HG02938 (cell line): Measurements from ENCODE around the gene PARD6G.

ENCODE experiments used
- ATAC-seq: cut with Tn5 transposase; IDR thresholded peaks from one replicate; pipeline ENCODE4 v1.9.1; 2021; ENCODE audit warnings: mild to moderate bottlenecking, moderate library complexity; ENCODE audit not compliant: unreplicated experiment

Gene PARD6G

GRCh38 chr18:80192653-80193385 lies 54.5 kb downstream of the PARD6G start:
- ATAC-seq = no peak

- no peak for ATAC-seq
Observed at GRCh38 chr18:80191907-80192652, 55.2 kb downstream of the PARD6G start.

- ATAC-seq = no peak
Observed at GRCh38 chr18:80191264-80191663, 56.0 kb downstream of the PARD6G start.

GRCh38 chr18:80190311-80190710 lies 57.0 kb downstream of the PARD6G start:
- ATAC-seq = no peak

DNA sequence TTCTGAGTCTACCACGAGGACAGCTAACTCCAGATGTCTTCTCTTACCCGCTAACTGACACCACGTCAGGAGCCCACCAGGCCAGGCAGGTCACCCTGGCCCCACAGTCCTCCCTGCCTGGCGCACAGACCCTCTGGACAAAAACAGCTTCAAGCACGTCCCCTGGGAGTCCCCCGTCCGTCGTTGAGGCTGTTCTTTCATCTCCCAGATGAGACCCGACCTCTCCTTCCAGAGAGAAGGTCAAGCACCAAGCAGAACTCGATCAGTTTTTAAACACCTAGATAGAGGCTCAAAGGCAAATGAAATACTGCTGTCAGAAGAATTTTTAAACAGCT lies 57.8 kb downstream of the PARD6G start:
- ATAC-seq = no peak

- no peak for ATAC-seq
Observed at GRCh38 chr18:80188643-80189530, 58.4 kb downstream of the PARD6G start.

DNA sequence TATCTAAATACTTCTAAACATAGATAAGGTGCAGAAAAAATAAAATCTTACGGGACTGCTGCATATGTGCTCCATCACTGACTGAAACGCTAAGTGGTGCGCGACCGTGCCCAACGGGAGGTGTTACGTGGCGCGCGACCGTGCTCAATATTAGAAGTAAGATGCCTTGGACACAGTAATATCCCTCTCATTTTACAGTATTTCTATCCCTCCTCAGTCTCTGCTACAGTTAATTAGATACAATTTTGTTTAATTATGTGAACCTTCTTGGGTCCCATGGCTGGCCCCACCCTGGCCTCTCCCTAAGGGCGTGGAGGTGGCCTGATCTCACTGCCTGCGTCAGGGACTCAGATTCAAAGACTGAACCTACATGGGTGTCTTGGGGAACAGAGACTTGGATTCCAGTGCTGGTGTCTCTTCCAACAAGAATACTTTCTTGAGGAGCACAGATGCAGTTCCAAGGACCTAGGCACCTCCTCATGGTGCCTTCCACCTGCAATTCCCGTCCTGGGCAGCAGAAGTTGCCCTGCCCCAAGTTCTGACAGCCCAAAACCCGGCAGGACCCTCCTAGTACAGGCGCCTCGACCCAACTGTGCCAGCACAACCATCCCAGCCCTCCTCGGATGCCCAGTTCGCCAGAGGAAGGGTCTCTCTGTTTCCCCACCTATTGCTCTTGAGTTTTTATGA lies 59.2 kb downstream of the PARD6G start:
- no peak for ATAC-seq

DNA sequence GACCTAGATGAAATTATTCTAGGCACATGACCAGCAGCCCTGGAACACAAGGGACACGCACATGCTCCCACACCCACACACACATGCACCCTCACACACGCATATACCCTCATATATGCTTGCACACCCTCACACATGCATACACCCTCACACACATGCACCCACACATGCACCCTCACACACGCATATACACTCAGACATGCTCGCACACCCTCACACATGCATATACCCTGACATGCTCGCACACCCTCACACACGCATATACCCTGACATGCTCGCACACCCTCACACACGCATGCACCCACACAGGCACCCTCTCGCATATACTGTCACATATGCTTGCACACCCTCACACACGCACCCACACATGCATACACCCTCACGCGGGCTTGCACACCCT lies 61.8 kb downstream of the PARD6G start:
- no peak for ATAC-seq

GRCh38 chr18:80184243-80184772 lies 63.0 kb downstream of the PARD6G start:
- no peak for ATAC-seq

GRCh38 chr18:80183273-80184050 lies 63.9 kb downstream of the PARD6G start:
- no peak for ATAC-seq

GRCh38 chr18:80182855-80183254 lies 64.5 kb downstream of the PARD6G start:
- ATAC-seq = no peak

- ATAC-seq = no peak
Observed at GRCh38 chr18:80181642-80182461, 65.5 kb downstream of the PARD6G start.

- no peak for ATAC-seq
Observed at GRCh38 chr18:80180778-80181564, 66.3 kb downstream of the PARD6G start.

DNA sequence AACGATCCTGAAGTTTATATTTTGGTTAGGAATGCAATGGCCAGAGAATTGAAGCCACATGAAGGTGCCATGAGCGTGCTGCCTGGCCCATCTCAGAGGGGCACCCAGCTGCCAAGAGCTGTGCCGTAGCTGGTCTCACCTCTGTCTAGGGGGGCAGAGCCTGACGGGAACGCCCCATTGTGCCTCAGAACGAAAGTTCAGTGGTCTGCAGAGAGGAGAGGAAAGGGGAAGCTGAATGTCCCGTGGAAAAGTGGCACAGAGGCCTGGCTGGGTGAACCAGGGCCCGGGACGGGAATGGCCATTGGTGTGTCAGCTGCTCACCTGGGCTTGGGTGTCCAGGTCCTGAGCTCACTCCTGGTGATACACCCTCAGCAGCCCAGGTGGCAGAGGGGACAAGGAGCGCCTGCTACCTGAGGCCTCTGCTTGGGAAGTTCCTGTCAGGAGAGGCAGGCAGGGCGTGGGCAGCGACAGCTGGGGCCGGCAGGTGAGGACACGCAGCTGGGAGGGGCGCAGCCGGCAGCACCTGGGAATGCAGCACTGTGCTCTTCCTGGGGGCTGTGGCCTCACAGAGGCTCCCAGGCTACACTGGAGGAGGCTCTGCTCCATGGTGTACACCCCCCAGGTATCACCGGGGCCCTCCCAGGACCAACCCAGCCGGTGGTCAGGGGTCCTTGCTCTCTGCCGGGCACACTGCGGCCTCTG lies 67.3 kb downstream of the PARD6G start:
- ATAC-seq = no peak

DNA sequence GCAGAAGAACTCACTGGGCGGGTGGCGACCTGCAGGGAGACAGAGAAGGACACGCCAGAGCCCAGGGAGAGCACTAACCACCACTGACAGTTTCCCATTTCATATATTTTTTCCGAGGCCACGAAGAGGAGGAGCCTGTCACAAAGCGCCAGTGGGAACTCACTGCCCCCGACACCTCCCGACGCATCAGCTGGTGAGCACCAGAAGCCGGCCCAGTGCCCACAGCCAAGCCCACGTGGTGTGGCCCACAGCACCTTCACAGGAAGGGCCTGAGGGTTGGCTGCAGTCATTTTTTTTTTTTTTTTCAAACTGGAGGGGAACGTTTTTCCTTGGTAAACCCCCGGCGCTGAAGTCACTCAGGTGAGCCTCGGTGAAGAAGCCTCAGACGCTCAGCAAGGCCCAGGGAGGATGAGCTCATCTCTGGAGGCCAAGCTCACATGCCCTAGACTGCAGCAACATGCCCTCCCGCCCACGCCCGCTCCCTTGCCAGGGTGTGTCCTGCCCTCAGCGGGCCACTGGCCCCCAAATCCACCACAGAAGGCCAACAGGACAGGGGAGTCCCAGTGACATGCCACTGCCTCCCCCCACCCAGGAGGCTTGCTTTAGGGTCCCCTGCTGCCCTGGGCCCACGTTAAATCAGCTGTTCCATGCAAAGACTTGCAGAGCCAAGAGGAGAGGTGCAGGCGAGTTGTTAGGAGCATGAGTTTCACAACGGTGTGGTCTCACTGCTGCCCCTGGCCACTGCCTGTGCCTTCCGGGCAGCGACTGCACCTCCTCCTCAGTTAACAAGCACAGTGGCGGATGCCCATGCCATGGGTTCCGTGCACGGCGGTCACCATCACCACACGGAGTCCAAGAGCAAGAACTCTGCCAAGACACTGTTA lies 68.1 kb downstream of the PARD6G start:
- no peak for ATAC-seq

- no peak for ATAC-seq
Observed at GRCh38 chr18:80177128-80177527, 70.2 kb downstream of the PARD6G start.
